Measurements from ENCODE around the gene MAMDC4. TPM values are rescaled to one million over a fixed set of nuclear protein-coding genes. Genes with fewer than 3 reads are reported as not detected.

MAMDC4 gene
- total and polyA plus RNA-seq, 2 of the 13 experiments (the other 11 are each of a cell fraction or from before 2014, with no cell fraction given) = 6.0 to 6.8 TPM

DNA sequence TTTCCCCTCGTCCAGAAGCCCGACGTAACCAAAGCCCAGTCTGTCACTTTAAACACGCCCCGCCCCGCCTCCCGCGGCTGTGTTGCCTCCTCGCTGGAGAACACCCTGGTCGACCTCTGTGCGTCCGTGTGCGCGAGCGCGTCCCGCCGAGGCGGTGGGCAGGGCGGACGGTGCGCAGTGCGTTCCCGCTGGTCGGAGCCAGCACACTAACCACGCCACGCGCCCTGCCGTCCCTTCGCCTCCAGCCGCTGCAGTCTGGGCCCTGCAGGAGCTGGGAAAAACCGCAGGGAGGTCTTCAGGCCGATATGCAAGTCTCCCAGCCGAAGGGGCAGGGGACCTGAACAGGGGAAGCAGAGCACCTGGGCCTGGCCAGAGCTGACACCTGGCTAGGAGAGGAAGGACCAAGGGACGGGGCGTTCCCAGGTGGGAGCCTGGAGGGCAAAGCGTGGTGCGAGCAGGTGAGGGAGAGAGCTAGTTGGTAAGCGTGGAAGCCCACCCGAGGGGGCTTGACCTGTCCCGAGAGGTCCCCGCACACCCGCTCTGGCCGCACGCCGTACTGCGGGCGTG is 4.2 kb upstream of the MAMDC4 start (continued):
- no peak for TF ChIP-seq RBAK (CRISPR knock-in tag; IDR thresholded peaks at IDR 0.05)
- TF ChIP-seq, protein P1, sequence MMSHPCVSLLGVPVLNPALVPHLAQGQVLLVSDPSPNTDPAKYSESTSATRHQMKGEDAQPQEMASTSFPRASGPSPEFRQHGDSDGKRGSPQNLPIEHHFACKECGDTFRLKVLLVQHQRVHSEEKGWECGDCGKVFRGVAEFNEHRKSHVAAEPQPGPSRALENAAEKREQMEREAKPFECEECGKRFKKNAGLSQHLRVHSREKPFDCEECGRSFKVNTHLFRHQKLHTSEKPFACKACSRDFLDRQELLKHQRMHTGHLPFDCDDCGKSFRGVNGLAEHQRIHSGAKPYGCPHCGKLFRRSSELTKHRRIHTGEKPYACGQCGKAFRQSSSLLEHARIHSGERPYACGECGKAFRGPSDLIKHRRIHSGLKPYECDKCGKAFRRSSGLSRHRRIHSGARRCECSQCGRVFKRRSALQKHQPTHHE (CRISPR knock-in tag; IDR thresholded peaks at IDR 0.05; ENCODE audit: borderline replicate concordance) = no peak
- TF ChIP-seq NFKB2 (CRISPR knock-in tag; IDR thresholded peaks at IDR 0.05; ENCODE audit: borderline replicate concordance) = peak; percentile 40; the same call in 1 of the 2 replicates
- no peak for TF ChIP-seq ZNF549 (CRISPR knock-in tag; IDR thresholded peaks at IDR 0.05)
- TF ChIP-seq PHB2 (IDR thresholded peaks at IDR 0.05; ENCODE audit: partially characterized antibody) = no peak
- TF ChIP-seq ZNF230 (CRISPR knock-in tag; IDR thresholded peaks at IDR 0.05) = no peak
- no peak for TF ChIP-seq ERF (CRISPR knock-in tag; IDR thresholded peaks at IDR 0.05)
- TF ChIP-seq, protein P2, sequence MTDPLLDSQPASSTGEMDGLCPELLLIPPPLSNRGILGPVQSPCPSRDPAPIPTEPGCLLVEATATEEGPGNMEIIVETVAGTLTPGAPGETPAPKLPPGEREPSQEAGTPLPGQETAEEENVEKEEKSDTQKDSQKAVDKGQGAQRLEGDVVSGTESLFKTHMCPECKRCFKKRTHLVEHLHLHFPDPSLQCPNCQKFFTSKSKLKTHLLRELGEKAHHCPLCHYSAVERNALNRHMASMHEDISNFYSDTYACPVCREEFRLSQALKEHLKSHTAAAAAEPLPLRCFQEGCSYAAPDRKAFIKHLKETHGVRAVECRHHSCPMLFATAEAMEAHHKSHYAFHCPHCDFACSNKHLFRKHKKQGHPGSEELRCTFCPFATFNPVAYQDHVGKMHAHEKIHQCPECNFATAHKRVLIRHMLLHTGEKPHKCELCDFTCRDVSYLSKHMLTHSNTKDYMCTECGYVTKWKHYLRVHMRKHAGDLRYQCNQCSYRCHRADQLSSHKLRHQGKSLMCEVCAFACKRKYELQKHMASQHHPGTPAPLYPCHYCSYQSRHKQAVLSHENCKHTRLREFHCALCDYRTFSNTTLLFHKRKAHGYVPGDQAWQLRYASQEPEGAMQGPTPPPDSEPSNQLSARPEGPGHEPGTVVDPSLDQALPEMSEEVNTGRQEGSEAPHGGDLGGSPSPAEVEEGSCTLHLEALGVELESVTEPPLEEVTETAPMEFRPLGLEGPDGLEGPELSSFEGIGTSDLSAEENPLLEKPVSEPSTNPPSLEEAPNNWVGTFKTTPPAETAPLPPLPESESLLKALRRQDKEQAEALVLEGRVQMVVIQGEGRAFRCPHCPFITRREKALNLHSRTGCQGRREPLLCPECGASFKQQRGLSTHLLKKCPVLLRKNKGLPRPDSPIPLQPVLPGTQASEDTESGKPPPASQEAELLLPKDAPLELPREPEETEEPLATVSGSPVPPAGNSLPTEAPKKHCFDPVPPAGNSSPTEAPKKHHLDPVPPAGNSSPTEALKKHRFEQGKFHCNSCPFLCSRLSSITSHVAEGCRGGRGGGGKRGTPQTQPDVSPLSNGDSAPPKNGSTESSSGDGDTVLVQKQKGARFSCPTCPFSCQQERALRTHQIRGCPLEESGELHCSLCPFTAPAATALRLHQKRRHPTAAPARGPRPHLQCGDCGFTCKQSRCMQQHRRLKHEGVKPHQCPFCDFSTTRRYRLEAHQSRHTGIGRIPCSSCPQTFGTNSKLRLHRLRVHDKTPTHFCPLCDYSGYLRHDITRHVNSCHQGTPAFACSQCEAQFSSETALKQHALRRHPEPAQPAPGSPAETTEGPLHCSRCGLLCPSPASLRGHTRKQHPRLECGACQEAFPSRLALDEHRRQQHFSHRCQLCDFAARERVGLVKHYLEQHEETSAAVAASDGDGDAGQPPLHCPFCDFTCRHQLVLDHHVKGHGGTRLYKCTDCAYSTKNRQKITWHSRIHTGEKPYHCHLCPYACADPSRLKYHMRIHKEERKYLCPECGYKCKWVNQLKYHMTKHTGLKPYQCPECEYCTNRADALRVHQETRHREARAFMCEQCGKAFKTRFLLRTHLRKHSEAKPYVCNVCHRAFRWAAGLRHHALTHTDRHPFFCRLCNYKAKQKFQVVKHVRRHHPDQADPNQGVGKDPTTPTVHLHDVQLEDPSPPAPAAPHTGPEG (CRISPR knock-in tag; IDR thresholded peaks at IDR 0.05) = no peak
- no peak for TF ChIP-seq IKZF1 (IDR thresholded peaks at IDR 0.05)
- no peak for TF ChIP-seq THAP11 (CRISPR knock-in tag; IDR thresholded peaks at IDR 0.05)
- TF ChIP-seq, protein P3, sequence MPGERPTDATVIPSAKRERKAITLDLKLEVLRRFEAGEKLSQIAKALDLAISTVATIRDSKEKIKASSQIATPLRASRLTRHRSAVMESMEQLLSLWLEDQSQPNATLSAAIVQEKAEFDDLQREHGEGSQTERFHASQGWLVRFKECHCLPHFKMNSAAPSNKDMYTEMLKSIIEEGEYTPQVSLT (CRISPR knock-in tag; IDR thresholded peaks at IDR 0.05; ENCODE audit: borderline replicate concordance, low read depth) = no peak
- no peak for TF ChIP-seq MIXL1 (CRISPR knock-in tag; IDR thresholded peaks at IDR 0.05)
- no peak for TF ChIP-seq NFYB (CRISPR knock-in tag; IDR thresholded peaks at IDR 0.05)
- TF ChIP-seq, protein P4, sequence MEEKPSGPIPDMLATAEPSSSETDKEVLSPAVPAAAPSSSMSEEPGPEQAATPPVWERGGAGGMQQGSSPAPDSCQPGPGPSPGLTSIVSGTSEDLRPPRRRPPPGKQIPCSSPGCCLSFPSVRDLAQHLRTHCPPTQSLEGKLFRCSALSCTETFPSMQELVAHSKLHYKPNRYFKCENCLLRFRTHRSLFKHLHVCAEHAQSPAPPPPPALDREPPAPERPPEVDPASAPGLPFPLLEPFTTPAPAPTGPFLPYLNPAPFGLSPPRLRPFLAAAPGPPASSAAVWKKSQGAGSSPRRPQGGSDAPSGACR (CRISPR knock-in tag; IDR thresholded peaks at IDR 0.05) = no peak
- TF ChIP-seq CENPX (CRISPR knock-in tag; IDR thresholded peaks at IDR 0.05) = no peak
- peak; percentile 31; the same call in 1 of the 2 replicates for TF ChIP-seq ZNF331 (CRISPR knock-in tag; IDR thresholded peaks at IDR 0.05)
